Hepatic stellate cell (primary cell): Measurements from ENCODE around the gene TYW1B.
"Not testable (repeated sequence)": the region's sequence is repeated elsewhere in the genome, so short reads cannot be mapped to it uniquely, and the experiment has no call there.

ENCODE experiments used
- DNase-seq: peaks from one replicate; pipeline ENCODE4 v3.0.0; 2011; ENCODE audit warnings: low spot score

TYW1B gene

GRCh38 chr7:72626428-72627011 lies 201.5 kb downstream of the TYW1B start:
- DNase-seq = not testable (repeated sequence)

GRCh38 chr7:72625721-72626423 lies 202.1 kb downstream of the TYW1B start:
- DNase-seq = not testable (repeated sequence)

- DNase-seq = no peak
These were observed 205.5 kb downstream of the TYW1B start for GRCh38 chr7:72622532-72622931.

GRCh38 chr7:72621761-72622187 lies 206.2 kb downstream of the TYW1B start:
- not testable (repeated sequence) for DNase-seq

GRCh38 chr7:72620923-72621322 lies 207.1 kb downstream of the TYW1B start:
- DNase-seq = not testable (repeated sequence)

- not testable (repeated sequence) for DNase-seq
These were observed 209.4 kb downstream of the TYW1B start for GRCh38 chr7:72618435-72619180.

- DNase-seq = not testable (repeated sequence)
These were observed 218.2 kb downstream of the TYW1B start for GRCh38 chr7:72609761-72610160.

- DNase-seq = not testable (repeated sequence)
These were observed 220.0 kb downstream of the TYW1B start for GRCh38 chr7:72607988-72608387.

GRCh38 chr7:72605863-72606431 lies 222.1 kb downstream of the TYW1B start:
- DNase-seq = not testable (repeated sequence)

- DNase-seq = not testable (repeated sequence)
These were observed 223.0 kb downstream of the TYW1B start for GRCh38 chr7:72604771-72605611.

- DNase-seq = not testable (repeated sequence)
These were observed 224.5 kb downstream of the TYW1B start for GRCh38 chr7:72603476-72603875.

- no peak for DNase-seq
These were observed 224.9 kb downstream of the TYW1B start for GRCh38 chr7:72603073-72603472.

GRCh38 chr7:72601683-72602082 lies 226.3 kb downstream of the TYW1B start:
- not testable (repeated sequence) for DNase-seq

- DNase-seq = not testable (repeated sequence)
These were observed 238.0 kb downstream of the TYW1B start for GRCh38 chr7:72590023-72590422.

GRCh38 chr7:72587267-72587666 lies 240.7 kb downstream of the TYW1B start:
- not testable (repeated sequence) for DNase-seq

GRCh38 chr7:72584576-72584975 lies 243.4 kb downstream of the TYW1B start:
- not testable (repeated sequence) for DNase-seq

- not testable (repeated sequence) for DNase-seq
These were observed 244.2 kb downstream of the TYW1B start for GRCh38 chr7:72583620-72584361.

- DNase-seq = not testable (repeated sequence)
These were observed 247.7 kb downstream of the TYW1B start for GRCh38 chr7:72580142-72580770.

GRCh38 chr7:72577107-72577506 lies 250.9 kb downstream of the TYW1B start:
- DNase-seq = no peak

- not testable (repeated sequence) for DNase-seq
These were observed 266.0 kb downstream of the TYW1B start for GRCh38 chr7:72561988-72562387.
